K562 (cell line): ENCODE measurements around the gene SPRED2. TPM values are rescaled to one million over a fixed set of nuclear protein-coding genes. Genes with fewer than 3 reads are reported as not detected.
A peak's percentile ranks its signal among the peaks of the same experiment; 100 is the strongest.

ENCODE experiments used
- CBX1 ChIP-seq: sonication (generic); IDR thresholded peaks from 2 replicates; pipeline ENCODE4 v1.6.1; 2016; ENCODE audit warnings: antibody characterized with exemption, low read depth, mild to moderate bottlenecking
- CREB1 ChIP-seq, 2 experiments: sonication (generic) in 1 of 2; formaldehyde crosslinking in 1 of 2; IDR thresholded peaks; 2 replicates each; pipeline versions ENCODE4 v1.6.1 to v1.8.0; 2012 to 2022; ENCODE audit warnings: inconsistent platforms in 1 of 2, mild to moderate bottlenecking in 1 of 2, missing genetic modification reagents in 1 of 2, moderate library complexity in 1 of 2
- EWSR1 ChIP-seq: fragments of 450-650 bp; IDR thresholded peaks from 2 replicates; pipeline ENCODE4 v1.6.1; 2018; ENCODE audit warnings: borderline replicate concordance, mild to moderate bottlenecking, low read depth, moderate library complexity; ENCODE audit not compliant: partially characterized antibody
- HDAC2 ChIP-seq: fragments of 450-650 bp; IDR thresholded peaks from 2 replicates; pipeline ENCODE4 v1.6.1; 2016; ENCODE audit warnings: mild to moderate bottlenecking
- HOXB6 ChIP-seq: fragments of 250-450 bp; sonication (Bioruptor Pico); IDR thresholded peaks from 2 replicates; pipeline ENCODE4 v1.5.1; 2022; ENCODE audit warnings: mild to moderate bottlenecking, borderline replicate concordance
- ID3 ChIP-seq, 2 experiments: fragments of 250-450 bp in 1 of 2; fragments of 450-650 bp in 1 of 2; sonication (Bioruptor Pico) in 1 of 2; IDR thresholded peaks; 2 replicates each; pipeline versions ENCODE4 v1.6.1 to v1.8.0; 2016 to 2021; ENCODE audit warnings: mild to moderate bottlenecking in 2 of 2, moderate library complexity in 2 of 2, missing compliant biosample characterization in 1 of 2, missing genetic modification characterization in 1 of 2
- KDM5B ChIP-seq: fragments of 200-600 bp; sonication (generic); IDR thresholded peaks from 2 replicates; pipeline ENCODE4 v1.6.1; 2012; ENCODE audit warnings: low read depth, mild to moderate bottlenecking, moderate library complexity, low read length, control low read depth, inconsistent platforms; ENCODE audit not compliant: insufficient replicate concordance
- MECOM ChIP-seq: fragments of 250-450 bp; sonication (Bioruptor Pico); IDR thresholded peaks from 2 replicates; pipeline ENCODE4 v1.8.0; 2022; ENCODE audit warnings: inconsistent platforms
- MYNN ChIP-seq, 2 experiments: sonication (generic); formaldehyde crosslinking in 1 of 2; IDR thresholded peaks; 2 replicates each; pipeline versions ENCODE4 v1.5.0 to v1.6.1; 2016 to 2020; ENCODE audit warnings: antibody characterized with exemption in 1 of 2, missing genetic modification reagents in 1 of 2
- NEUROD1 ChIP-seq: fragments of 150-350 bp; IDR thresholded peaks from 2 replicates; pipeline ENCODE4 v1.6.1; 2014; ENCODE audit warnings: borderline replicate concordance, low read length, low read depth; ENCODE audit not compliant: partially characterized antibody
- NFE2 ChIP-seq: IDR thresholded peaks from 2 replicates; pipeline ENCODE4 v1.6.1; 2014; ENCODE audit warnings: antibody characterized with exemption, low read depth
- NR2C2 ChIP-seq, 2 experiments: fragments of 200-800 bp in 1 of 2; sonication (Bioruptor generic) in 1 of 2; sonication (generic) in 1 of 2; formaldehyde crosslinking in 1 of 2; IDR thresholded peaks; 2 replicates each; pipeline versions ENCODE4 v1.6.1 to v1.8.0; 2016 to 2022; ENCODE audit warnings: mild to moderate bottlenecking in 1 of 2, missing compliant biosample characterization in 1 of 2, missing genetic modification characterization in 1 of 2, missing genetic modification reagents in 1 of 2
- POLR2H ChIP-seq: IDR thresholded peaks from 2 replicates; pipeline ENCODE4 v1.6.1; 2016; ENCODE audit warnings: missing genetic modification characterization, low read depth, mild to moderate bottlenecking, control low read depth, missing compliant biosample characterization, moderate library complexity
- RBFOX2 ChIP-seq: fragments of 200-400 bp; formaldehyde crosslinking; IDR thresholded peaks from 2 replicates; pipeline ENCODE4 v1.6.1; 2017; ENCODE audit warnings: low read depth, mild to moderate bottlenecking, low read length, moderate library complexity
- RBM25 ChIP-seq: fragments of 200-400 bp; formaldehyde crosslinking; IDR thresholded peaks from 2 replicates; pipeline ENCODE4 v1.6.1; 2018; ENCODE audit warnings: low read length, low read depth, moderate library complexity; ENCODE audit not compliant: severe bottlenecking
- SRSF1 ChIP-seq: fragments of 200-400 bp; formaldehyde crosslinking; IDR thresholded peaks from 2 replicates; pipeline ENCODE4 v1.6.1; 2017; ENCODE audit warnings: mild to moderate bottlenecking, low read depth, low read length, moderate library complexity
- TCFL5 ChIP-seq: fragments of 250-450 bp; sonication (Bioruptor Pico); conservative IDR thresholded peaks from 2 replicates; pipeline ENCODE4 v1.6.1; 2021; ENCODE audit warnings: mild to moderate bottlenecking, moderate library complexity, matching md5 sums
- ZNF175 ChIP-seq: fragments of 200-800 bp; sonication (Bioruptor generic); IDR thresholded peaks from 2 replicates; pipeline ENCODE4 v1.6.1; 2016; ENCODE audit warnings: low read depth, mild to moderate bottlenecking, missing genetic modification characterization, missing compliant biosample characterization
- ZNF668 ChIP-seq: fragments of 250-450 bp; sonication (Bioruptor Pico); IDR thresholded peaks from 2 replicates; pipeline ENCODE4 v1.8.0; 2022; ENCODE audit warnings: mild to moderate bottlenecking, inconsistent platforms
- polyA plus RNA-seq, 8 experiments: library from polyadenylated mRNA; depleted of rRNA in 4 of 8; stranded (reverse) in 5 of 8; unstranded in 3 of 8; fragments of >200 nt; fragmentation: Nextera tagmentation in 2 of 8; fragmentation: Illumina TruSeq in 1 of 8; extraction: Ambion mirVana in 2 of 8; extraction: Trizol in 1 of 8; gene quantifications; 2 replicates each; pipeline versions ENCODE4 v1.2.1 to v1.2.3, GENCODE V29; 2011 to 2014; ENCODE audit warnings: inconsistent platforms in 1 of 8, missing spikeins in 1 of 8
- total RNA-seq, 7 experiments: library from RNA; depleted of rRNA in 6 of 7; stranded (reverse); fragments of >200 nt in 6 of 7; fragmentation: Illumina TruSeq in 2 of 7; extraction: Trizol in 2 of 7; gene quantifications; 2 replicates each; pipeline versions ENCODE4 v1.2.1 to v1.2.3, GENCODE V29; 2011 to 2021; ENCODE audit warnings: low replicate concordance in 1 of 7
- TF ChIP-seq, protein P1 (sequence below), 2 experiments: IDR thresholded peaks; 2 replicates each; pipeline ENCODE4 v1.6.1; 2012; ENCODE audit warnings: improper control_type of control experiment in 2 of 2, low read depth in 2 of 2, low read length in 2 of 2, borderline replicate concordance in 1 of 2

SPRED2 gene
- total and polyA plus RNA-seq, 9 of the 15 experiments (the other 6 are each of a cell fraction or from before 2014, with no cell fraction given) = 4.6 to 50.8 (median 14.1) TPM

GRCh38 chr2:65436169-65436823 lies 3.9 kb upstream of the SPRED2 start (continued):
- TF ChIP-seq ID3 (CRISPR knock-in tag; IDR thresholded peaks at IDR 0.05) = no peak
- 0 out of 2 replicates have a peak, but pooled peaks have one; percentile 58 for TF ChIP-seq ID3 (tag; IDR thresholded peaks at IDR 0.05)
- TF ChIP-seq POLR2H (tag) = peak; percentile 96
- TF ChIP-seq, protein P1, sequence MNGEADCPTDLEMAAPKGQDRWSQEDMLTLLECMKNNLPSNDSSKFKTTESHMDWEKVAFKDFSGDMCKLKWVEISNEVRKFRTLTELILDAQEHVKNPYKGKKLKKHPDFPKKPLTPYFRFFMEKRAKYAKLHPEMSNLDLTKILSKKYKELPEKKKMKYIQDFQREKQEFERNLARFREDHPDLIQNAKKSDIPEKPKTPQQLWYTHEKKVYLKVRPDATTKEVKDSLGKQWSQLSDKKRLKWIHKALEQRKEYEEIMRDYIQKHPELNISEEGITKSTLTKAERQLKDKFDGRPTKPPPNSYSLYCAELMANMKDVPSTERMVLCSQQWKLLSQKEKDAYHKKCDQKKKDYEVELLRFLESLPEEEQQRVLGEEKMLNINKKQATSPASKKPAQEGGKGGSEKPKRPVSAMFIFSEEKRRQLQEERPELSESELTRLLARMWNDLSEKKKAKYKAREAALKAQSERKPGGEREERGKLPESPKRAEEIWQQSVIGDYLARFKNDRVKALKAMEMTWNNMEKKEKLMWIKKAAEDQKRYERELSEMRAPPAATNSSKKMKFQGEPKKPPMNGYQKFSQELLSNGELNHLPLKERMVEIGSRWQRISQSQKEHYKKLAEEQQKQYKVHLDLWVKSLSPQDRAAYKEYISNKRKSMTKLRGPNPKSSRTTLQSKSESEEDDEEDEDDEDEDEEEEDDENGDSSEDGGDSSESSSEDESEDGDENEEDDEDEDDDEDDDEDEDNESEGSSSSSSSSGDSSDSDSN (IDR thresholded peaks at IDR 0.05; ENCODE audit: borderline replicate concordance in 1 of 2, low read depth in 2 of 2, low read length in 2 of 2) = peak; percentile 63 to 73; a peak in 3 of 4 replicates
- 0 out of 2 replicates have a peak, but pooled peaks have one; percentile 76 for TF ChIP-seq HDAC2
- peak; percentile 99 for TF ChIP-seq RBFOX2
- no peak for TF ChIP-seq TCFL5
- no peak for TF ChIP-seq SRSF1
- no peak for TF ChIP-seq EWSR1
- TF ChIP-seq NR2C2 (CRISPR knock-in tag; IDR thresholded peaks at IDR 0.05) = no peak
- TF ChIP-seq NR2C2 (tag; IDR thresholded peaks at IDR 0.05) = peak; percentile 84
- 0 out of 2 replicates have a peak, but pooled peaks have one; percentile 67 for TF ChIP-seq ZNF175 (CRISPR knock-in tag)
- 0 out of 2 replicates have a peak, but pooled peaks have one; percentile 24 for TF ChIP-seq MECOM (CRISPR knock-in tag)
- TF ChIP-seq NFE2 = no peak
- 0 out of 2 replicates have a peak, but pooled peaks have one; percentile 62 for TF ChIP-seq CBX1
- no peak for TF ChIP-seq HOXB6 (CRISPR knock-in tag)
- TF ChIP-seq CREB1 (IDR thresholded peaks at IDR 0.05) = peak; percentile 19; the same call in 1 of the 2 replicates
- TF ChIP-seq CREB1 (CRISPR knock-in tag; IDR thresholded peaks at IDR 0.05) = peak; percentile 65; the same call in 1 of the 2 replicates
- peak; percentile 11; the same call in 1 of the 2 replicates for TF ChIP-seq MYNN (IDR thresholded peaks at IDR 0.05)
- TF ChIP-seq MYNN (CRISPR knock-in tag; IDR thresholded peaks at IDR 0.05) = no peak
- peak; percentile 87 for TF ChIP-seq KDM5B
- TF ChIP-seq NEUROD1 = peak; percentile 69
- no peak for TF ChIP-seq ZNF668 (CRISPR knock-in tag)
- TF ChIP-seq RBM25 = no peak
